ENCODE results near the gene ITGA8. TPM values are rescaled to one million over a fixed set of nuclear protein-coding genes. Genes with fewer than 3 reads are reported as not detected.

ITGA8 gene
- total RNA-seq, 1 donor from 2014 or later: not detected

DNA sequence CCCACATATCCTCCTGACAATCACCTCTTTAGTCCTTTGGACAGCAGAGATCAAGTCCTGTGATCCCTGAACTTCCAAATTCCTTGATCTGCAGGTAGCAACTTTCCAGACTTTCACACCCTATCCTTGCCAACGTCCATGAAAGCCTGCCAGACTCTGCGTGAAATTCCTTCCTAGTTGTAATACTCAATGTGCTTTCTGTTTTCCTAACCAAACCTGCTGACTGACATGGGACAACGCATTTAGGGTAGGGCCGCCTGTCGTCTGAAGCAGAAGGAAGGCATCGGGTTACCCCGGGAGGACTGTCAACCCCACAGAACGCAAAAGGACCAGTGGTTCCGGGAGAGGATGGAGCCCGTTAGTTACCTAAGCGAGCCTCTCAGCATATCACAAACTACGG lies 23.9 kb downstream of the ITGA8 start:
- H3K36me3 Mint-ChIP-seq (ENCODE audit: low read depth): no peaks in the 10 kb centered on the region
- no peaks in the 10 kb centered on the region for H3K4me1 Mint-ChIP-seq
- TF ChIP-seq, protein P1, sequence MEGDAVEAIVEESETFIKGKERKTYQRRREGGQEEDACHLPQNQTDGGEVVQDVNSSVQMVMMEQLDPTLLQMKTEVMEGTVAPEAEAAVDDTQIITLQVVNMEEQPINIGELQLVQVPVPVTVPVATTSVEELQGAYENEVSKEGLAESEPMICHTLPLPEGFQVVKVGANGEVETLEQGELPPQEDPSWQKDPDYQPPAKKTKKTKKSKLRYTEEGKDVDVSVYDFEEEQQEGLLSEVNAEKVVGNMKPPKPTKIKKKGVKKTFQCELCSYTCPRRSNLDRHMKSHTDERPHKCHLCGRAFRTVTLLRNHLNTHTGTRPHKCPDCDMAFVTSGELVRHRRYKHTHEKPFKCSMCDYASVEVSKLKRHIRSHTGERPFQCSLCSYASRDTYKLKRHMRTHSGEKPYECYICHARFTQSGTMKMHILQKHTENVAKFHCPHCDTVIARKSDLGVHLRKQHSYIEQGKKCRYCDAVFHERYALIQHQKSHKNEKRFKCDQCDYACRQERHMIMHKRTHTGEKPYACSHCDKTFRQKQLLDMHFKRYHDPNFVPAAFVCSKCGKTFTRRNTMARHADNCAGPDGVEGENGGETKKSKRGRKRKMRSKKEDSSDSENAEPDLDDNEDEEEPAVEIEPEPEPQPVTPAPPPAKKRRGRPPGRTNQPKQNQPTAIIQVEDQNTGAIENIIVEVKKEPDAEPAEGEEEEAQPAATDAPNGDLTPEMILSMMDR (IDR thresholded peaks at IDR 0.05): no peak
- no peak overlapping the region for H3K27ac Mint-ChIP-seq
- ATAC-seq (ENCODE audit: low read depth) (no peak), DNase-seq (no peak)
- ChIA-PET CTCF (no interaction called here), POLR2A (no interaction called here)
- no peak overlapping the region for H3K4me3 Mint-ChIP-seq
- peaks cover 3% of the 10 kb centered on the region for H3K9me3 Mint-ChIP-seq
- H3K27me3 Mint-ChIP-seq: peaks cover under 1% of the 10 kb centered on the region
- intact Hi-C loops (cut with micrococcal nuclease): no loop called here

DNA sequence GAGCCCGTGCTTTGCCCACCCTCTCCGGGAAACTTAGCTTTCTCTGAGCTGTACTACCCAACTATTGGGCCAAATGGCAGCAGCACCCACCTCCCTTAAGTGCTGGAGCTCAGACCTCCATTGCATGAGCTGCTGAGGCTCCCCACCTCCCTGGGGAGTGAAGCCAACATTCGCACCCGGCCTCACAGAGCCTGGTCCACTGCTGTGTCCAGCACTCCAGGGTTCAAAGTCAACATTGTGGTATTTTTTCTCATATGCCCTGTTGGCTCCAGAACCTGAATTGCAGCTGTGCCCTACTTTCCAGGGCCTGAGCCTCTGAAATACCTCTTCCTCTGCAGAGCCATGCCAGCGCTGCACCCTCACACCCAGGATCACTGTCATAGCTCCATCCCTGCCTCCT lies 29.7 kb downstream of the ITGA8 start:
- ATAC-seq (ENCODE audit: low read depth) (no peak), DNase-seq (no peak)
- intact Hi-C loops (cut with micrococcal nuclease): no loop called here
- Mint-ChIP-seq H3K27me3 (peaks cover 12% of the 10 kb centered on the region), H3K36me3 (ENCODE audit: low read depth) (no peaks in the 10 kb centered on the region), H3K4me3 (no peak overlapping the region), H3K9me3 (no peaks in the 10 kb centered on the region), H3K27ac (no peak overlapping the region), H3K4me1 (no peaks in the 10 kb centered on the region)
- TF ChIP-seq, protein P1 (IDR thresholded peaks at IDR 0.05): no peak
- CTCF ChIA-PET: no interaction called here
- POLR2A ChIA-PET: no interaction called here

DNA sequence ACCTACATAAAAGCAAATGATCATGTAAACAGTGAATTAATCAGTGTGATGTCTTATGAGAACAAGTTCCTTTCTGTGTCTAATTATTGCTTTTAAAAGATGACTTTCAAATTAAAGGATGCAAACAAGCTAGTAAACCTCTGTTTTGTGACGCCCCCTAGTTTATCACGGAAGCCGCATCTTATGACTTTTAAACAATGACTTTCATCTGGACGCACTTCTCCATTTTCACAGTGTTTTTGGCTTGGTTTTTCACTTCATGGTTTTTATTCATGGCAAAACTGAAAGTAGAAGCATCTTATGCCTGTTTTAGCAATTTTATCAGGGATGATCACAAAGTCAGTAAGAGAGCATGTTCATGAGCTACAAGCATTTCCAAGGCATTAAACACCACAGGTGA lies 35.0 kb downstream of the ITGA8 start:
- Mint-ChIP-seq H3K27me3 (peaks cover 7% of the 10 kb centered on the region), H3K4me3 (no peak overlapping the region), H3K27ac (no peak overlapping the region), H3K36me3 (ENCODE audit: low read depth) (no peaks in the 10 kb centered on the region), H3K9me3 (no peaks in the 10 kb centered on the region), H3K4me1 (no peaks in the 10 kb centered on the region)
- TF ChIP-seq, protein P1 (IDR thresholded peaks at IDR 0.05): no peak
- no peak for DNase-seq
- intact Hi-C loops (cut with micrococcal nuclease): no loop called here
- no peak for ATAC-seq (ENCODE audit: low read depth)
- CTCF ChIA-PET: no interaction called here
- POLR2A ChIA-PET: no interaction called here

DNA sequence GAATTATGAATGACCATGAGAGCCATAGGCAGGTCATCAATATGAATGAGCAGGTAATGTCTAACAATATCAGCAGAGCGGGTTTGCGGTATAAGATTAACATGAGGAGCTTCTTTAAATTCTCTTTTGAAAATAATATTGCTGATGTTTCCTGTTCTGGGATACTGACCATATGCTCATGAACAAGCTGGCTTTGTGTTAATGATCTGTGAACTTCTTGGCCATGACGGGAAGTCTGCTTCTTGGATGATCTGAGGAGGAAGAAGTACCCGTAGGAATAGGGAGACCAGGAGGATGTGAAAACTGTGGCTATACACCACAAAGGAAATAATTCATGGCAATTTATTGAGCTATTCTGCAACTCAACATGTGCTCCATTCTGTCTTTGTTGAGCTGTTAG lies 38.6 kb downstream of the ITGA8 start:
- H3K27ac Mint-ChIP-seq: no peak overlapping the region
- CTCF ChIA-PET: no interaction called here
- no peaks in the 10 kb centered on the region for H3K9me3 Mint-ChIP-seq
- no peaks in the 10 kb centered on the region for H3K4me1 Mint-ChIP-seq
- peaks cover 2% of the 10 kb centered on the region for H3K27me3 Mint-ChIP-seq
- intact Hi-C loops (cut with micrococcal nuclease): no loop called here
- ATAC-seq (ENCODE audit: low read depth): no peak
- H3K4me3 Mint-ChIP-seq: no peak overlapping the region
- H3K36me3 Mint-ChIP-seq (ENCODE audit: low read depth): no peaks in the 10 kb centered on the region
- DNase-seq: no peak
- TF ChIP-seq, protein P1 (IDR thresholded peaks at IDR 0.05): no peak
- POLR2A ChIA-PET: no interaction called here

DNA sequence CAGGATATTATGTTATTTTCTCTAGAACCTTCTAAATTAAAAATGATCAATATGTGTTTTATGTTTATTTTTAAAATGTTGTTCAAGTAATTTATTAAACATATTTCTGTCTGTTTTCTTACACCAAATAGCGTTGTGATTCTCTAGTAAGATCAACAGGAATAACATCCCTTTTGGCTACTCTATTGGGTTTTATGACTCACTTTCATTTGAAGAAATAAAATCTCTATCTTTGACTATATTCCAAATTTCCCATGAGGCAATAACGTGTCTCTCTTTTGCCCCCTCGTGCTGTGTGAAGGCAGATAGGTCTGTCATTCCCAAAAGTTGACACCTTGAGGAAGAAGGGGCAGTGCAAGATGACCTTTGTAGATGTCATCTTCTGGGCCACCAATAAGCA lies 40.9 kb downstream of the ITGA8 start:
- intact Hi-C loops (cut with micrococcal nuclease): no loop called here
- CTCF ChIA-PET: no interaction called here
- no peaks in the 10 kb centered on the region for H3K9me3 Mint-ChIP-seq
- POLR2A ChIA-PET: no interaction called here
- no peak overlapping the region for H3K27ac Mint-ChIP-seq
- no peaks in the 10 kb centered on the region for H3K36me3 Mint-ChIP-seq (ENCODE audit: low read depth)
- no peak overlapping the region for H3K4me3 Mint-ChIP-seq
- no peak for DNase-seq
- H3K27me3 Mint-ChIP-seq: no peaks in the 10 kb centered on the region
- no peak for ATAC-seq (ENCODE audit: low read depth)
- TF ChIP-seq, protein P1 (IDR thresholded peaks at IDR 0.05): no peak
- H3K4me1 Mint-ChIP-seq: no peaks in the 10 kb centered on the region

All from activated B cell treated with CpG ODN at 0.5 μM for 24 hours (primary cell).